Fibroblast of mammary gland (primary cell): Measurements from ENCODE around the gene IFI27.

ENCODE experiments used
- DNase-seq: peaks from one replicate; pipeline ENCODE4 v3.0.0-alpha.2; 2010; ENCODE audit warnings: low read depth
- H3K4me3 ChIP-seq: 2 replicates; pipeline ENCODE4 v1.5.1; 2011; ENCODE audit warnings: low read depth, mild to moderate bottlenecking, low read length, moderate library complexity; ENCODE audit not compliant: control insufficient read depth
- TF ChIP-seq, protein P1 (sequence below): conservative IDR thresholded peaks from 2 replicates; pipeline ENCODE4 v1.5.1; 2011; ENCODE audit warnings: low read depth, low read length, inconsistent platforms; ENCODE audit not compliant: control insufficient read depth, insufficient read depth

Gene IFI27

DNA sequence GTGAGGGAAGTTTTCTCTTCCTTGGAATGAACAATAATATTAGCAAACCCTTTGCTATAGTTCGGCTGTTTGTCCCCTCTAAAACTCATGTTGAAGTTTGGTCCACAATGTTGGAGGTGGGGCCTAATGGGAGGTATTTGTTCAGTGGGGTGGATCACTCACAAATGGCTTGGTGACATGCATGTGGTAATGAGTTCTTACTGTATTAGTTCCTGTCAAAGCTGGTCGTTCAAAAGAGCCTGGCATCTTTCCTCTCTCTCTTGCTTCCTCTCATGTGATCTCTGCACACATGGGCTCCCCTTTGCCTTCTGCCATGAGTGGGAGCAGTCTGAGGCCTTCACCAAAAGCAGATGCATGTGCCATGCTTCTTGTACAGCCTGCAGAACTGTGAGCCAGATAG, 50.5 kb downstream of the IFI27 start:
- TF ChIP-seq, protein P1, sequence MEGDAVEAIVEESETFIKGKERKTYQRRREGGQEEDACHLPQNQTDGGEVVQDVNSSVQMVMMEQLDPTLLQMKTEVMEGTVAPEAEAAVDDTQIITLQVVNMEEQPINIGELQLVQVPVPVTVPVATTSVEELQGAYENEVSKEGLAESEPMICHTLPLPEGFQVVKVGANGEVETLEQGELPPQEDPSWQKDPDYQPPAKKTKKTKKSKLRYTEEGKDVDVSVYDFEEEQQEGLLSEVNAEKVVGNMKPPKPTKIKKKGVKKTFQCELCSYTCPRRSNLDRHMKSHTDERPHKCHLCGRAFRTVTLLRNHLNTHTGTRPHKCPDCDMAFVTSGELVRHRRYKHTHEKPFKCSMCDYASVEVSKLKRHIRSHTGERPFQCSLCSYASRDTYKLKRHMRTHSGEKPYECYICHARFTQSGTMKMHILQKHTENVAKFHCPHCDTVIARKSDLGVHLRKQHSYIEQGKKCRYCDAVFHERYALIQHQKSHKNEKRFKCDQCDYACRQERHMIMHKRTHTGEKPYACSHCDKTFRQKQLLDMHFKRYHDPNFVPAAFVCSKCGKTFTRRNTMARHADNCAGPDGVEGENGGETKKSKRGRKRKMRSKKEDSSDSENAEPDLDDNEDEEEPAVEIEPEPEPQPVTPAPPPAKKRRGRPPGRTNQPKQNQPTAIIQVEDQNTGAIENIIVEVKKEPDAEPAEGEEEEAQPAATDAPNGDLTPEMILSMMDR, result no peak
- H3K4me3 ChIP-seq, result no peak overlapping the region
- no peak for DNase-seq

DNA sequence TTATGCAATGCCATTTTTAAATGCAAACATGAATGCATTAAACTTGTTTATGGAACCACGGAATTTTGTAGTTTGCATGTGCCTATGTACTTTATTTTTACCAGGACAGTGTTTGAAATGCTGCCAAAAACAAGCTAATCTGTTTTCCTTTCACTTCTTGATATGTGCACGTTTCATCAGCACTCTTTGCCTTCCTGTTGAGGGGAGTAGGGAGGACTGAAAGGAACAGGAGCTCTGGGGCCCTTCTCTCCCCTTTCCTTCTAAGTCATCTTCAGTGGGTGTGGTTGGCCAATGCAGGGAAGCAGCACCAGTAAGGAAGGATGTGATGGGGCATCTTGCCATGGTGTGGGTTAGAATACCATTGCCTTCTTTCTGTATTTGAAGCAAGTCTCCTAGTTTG, 51.4 kb downstream of the IFI27 start:
- H3K4me3 ChIP-seq, result no peak overlapping the region
- DNase-seq, result no peak

DNA sequence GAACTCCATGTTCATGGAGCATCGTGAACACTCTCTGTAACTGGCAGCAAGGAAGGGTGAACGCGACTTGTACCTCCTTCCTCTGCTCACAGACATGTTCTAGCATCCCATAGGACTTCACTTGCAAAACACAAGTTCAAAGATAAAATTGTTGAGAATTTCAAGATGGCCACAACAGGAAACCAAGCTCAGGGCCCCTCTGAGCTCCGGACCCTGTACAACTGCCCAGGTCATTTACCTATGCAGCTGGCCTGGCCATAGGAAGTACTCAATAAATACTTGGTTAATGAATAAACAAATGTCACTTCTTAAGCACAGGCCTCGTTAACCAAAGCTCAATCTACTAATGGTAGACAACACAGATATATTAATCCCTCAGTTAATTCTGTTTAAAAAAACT, 51.9 kb downstream of the IFI27 start:
- TF ChIP-seq, protein P1, result no peak

More for the DNA sequence above, 51.4 kb downstream of the IFI27 start:
- TF ChIP-seq, protein P1, result no peak

DNA sequence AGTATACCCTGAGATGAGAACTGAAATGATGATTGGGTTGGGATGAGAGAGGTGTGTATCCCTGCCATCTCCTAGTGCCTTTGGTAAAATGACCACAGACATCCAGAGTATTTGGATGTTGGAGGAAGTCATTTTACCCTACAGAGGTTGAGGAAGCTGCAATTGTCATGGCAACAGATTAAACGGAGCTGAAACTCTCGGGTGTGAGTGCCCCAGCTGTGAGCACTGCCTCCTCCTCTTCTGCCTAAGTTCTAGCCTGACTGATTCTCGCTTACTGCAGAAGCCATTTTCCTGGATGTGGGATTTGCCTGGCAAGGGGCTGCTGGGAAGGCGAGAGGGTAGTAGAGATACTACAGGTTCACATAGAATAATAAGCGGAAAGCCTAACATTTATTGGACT, 53.3 kb downstream of the IFI27 start:
- H3K4me3 ChIP-seq, result no peak overlapping the region
- no peak for DNase-seq
- TF ChIP-seq, protein P1, result no peak

More for the DNA sequence above, 51.9 kb downstream of the IFI27 start:
- no peak overlapping the region for H3K4me3 ChIP-seq
- DNase-seq, result no peak

DNA sequence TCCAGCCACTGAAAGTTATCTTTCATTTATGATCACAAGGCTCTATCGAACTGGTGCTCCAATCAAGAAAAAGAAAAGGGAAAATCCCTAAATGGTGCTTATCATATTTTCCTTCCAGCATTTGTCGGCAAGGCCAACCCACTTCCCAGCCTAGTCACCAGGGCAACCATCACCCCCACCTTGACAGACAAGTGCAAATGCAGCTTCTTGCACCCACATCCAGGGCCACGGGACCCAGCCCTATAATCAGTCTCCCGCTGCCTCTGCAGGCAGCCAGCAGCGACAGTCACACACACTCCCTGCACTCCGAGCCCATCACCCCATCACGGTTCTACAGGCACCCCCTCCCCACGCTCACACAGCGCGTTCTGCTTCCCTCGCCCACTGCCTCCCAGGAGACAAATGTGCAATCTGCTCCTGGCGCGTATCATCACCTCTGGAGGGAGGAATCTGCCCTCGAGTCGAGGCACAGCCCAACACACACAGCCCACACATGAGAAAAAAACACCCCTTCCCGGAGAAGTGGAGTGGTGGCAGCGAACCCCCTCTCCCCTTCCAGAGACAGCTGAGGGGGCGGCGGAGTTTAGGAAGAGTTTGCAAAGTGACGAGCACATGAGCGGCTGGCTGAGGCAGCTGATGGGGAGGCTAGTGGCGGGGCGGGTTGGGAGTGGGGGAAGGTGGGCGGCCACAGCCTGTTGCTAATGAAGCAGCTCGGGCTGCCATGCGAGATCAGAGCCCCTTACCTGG, 54.3 kb downstream of the IFI27 start:
- DNase-seq, result no peak
- H3K4me3 ChIP-seq, result no peak overlapping the region
- TF ChIP-seq, protein P1, result no peak

DNA sequence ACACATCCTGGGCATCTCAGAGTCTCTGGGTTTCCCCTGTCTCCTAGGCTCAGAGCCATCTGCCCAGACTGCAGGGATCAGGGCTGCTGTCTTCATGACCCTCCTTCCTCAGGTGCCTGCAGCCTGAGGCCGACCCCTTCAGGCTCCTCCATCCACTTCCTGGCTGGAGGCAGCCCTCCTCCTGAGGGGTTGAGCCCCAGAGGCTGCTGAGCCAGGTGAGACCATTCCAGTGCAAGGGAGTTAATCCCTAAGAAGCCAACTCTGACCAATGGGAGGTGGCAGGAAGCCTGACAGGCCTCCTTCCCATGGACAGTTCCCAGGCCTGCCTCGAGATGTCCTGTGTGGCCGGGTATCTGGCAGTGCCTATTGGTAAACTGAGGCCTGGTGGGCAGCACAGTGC, 55.2 kb downstream of the IFI27 start:
- no peak overlapping the region for H3K4me3 ChIP-seq
- TF ChIP-seq, protein P1, result no peak
- DNase-seq, result no peak
